T-cell (primary cell): Measurements from ENCODE around the gene KCNG2. TPM values are rescaled to one million over a fixed set of nuclear protein-coding genes. Genes with fewer than 3 reads are reported as not detected.
"Not testable (repeated sequence)": the region's sequence is repeated elsewhere in the genome, so short reads cannot be mapped to it uniquely, and the experiment has no call there.

ENCODE experiments used
- ATAC-seq, 4 experiments: fragments of 200-7000 bp in 3 of 4; fragments of 150-1000 bp in 1 of 4; cut with Tn5 transposase; replicated peaks in 1 of 4; 1 replicate in 3 of 4; 2 replicates in 1 of 4; pipeline ENCODE4 v1.10.0; 2021; ENCODE audit warnings: moderate library complexity in 3 of 4, mild to moderate bottlenecking in 2 of 4, moderate number of reproducible peaks in 1 of 4
- CTCF ChIA-PET, 2 donors: fragments of 300-600 bp; sonication (Branson Sonifier 250); formaldehyde crosslinking; loops; one replicate each; lab custom pipeline; 2022; ENCODE audit warnings: antibody characterized with exemption in 2 of 2; lab: Charles Lee
- POLR2A ChIA-PET, 2 donors: fragments of 300-600 bp; sonication (Branson Sonifier 250); formaldehyde crosslinking; loops; one replicate each; lab custom pipeline; 2022; ENCODE audit warnings: antibody characterized with exemption in 2 of 2; lab: Charles Lee
- DNase-seq, 35 experiments: peaks; one replicate each; pipeline versions ENCODE4 v3.0.0 to v3.0.0-alpha.2; 2013 to 2023
- H3K27ac ChIP-seq: one replicate; pipeline ENCODE4 v1.5.1; 2013; ENCODE audit warnings: low read length
- H3K27me3 ChIP-seq, 2 experiments: replicated peaks in 1 of 2; 1 replicate in 1 of 2; 2 replicates in 1 of 2; pipeline versions ENCODE4 v1.6.1 to v1.7.0; 2013; ENCODE audit warnings: low read length in 1 of 2, mixed read lengths in 1 of 2; ENCODE audit not compliant: control insufficient read depth in 2 of 2, insufficient read depth in 2 of 2; ENCODE audit errors: extremely low read depth in 1 of 2
- H3K36me3 ChIP-seq, 2 donors: 1 replicate in 1 of 2; 2 replicates in 1 of 2; pipeline versions ENCODE4 v1.6.1 to v1.7.0; 2013; ENCODE audit warnings: low read length in 1 of 2; ENCODE audit not compliant: control insufficient read depth in 2 of 2, insufficient read depth in 1 of 2; ENCODE audit errors: extremely low read depth in 1 of 2
- H3K4me1 ChIP-seq, 2 experiments: 1 replicate in 1 of 2; 2 replicates in 1 of 2; pipeline versions ENCODE4 v1.6.1 to v1.7.0; 2013; ENCODE audit warnings: low read length in 2 of 2, mixed read lengths in 1 of 2; ENCODE audit not compliant: insufficient read depth in 2 of 2, control insufficient read depth in 1 of 2; ENCODE audit errors: extremely low read depth in 1 of 2
- H3K4me3 ChIP-seq, 2 donors: 1 replicate in 1 of 2; 2 replicates in 1 of 2; pipeline versions ENCODE4 v1.5.1 to v1.7.0; 2013; ENCODE audit warnings: mild to moderate bottlenecking in 2 of 2, low read length in 1 of 2, moderate library complexity in 1 of 2; ENCODE audit not compliant: control insufficient read depth in 1 of 2; ENCODE audit errors: extremely low read depth in 1 of 2
- H3K9me3 ChIP-seq: 2 replicates; pipeline ENCODE4 v1.7.0; 2013
- H3K27ac Mint-ChIP-seq, 2 donors: one replicate each; pipeline ENCODE4 v1.8.0; 2020 to 2021; ENCODE audit warnings: mild to moderate bottlenecking in 2 of 2, mixed read lengths in 2 of 2
- H3K27me3 Mint-ChIP-seq, 2 donors: one replicate each; pipeline ENCODE4 v1.8.0; 2021 to 2022; ENCODE audit warnings: mixed read lengths in 2 of 2
- H3K36me3 Mint-ChIP-seq: one replicate; pipeline ENCODE4 v1.8.0; 2021; ENCODE audit warnings: mixed read lengths
- H3K4me1 Mint-ChIP-seq, 3 donors: one replicate each; pipeline ENCODE4 v1.8.0; 2020 to 2022; ENCODE audit warnings: mixed read lengths in 3 of 3, mild to moderate bottlenecking in 1 of 3
- H3K4me3 Mint-ChIP-seq, 3 donors: one replicate each; pipeline ENCODE4 v1.8.0; 2020 to 2022; ENCODE audit warnings: mild to moderate bottlenecking in 3 of 3, mixed read lengths in 3 of 3, moderate library complexity in 3 of 3
- H3K9me3 Mint-ChIP-seq, 3 donors: one replicate each; pipeline ENCODE4 v1.8.0; 2020 to 2022; ENCODE audit warnings: mixed read lengths in 3 of 3
- WGBS: methylation state at CpG from one replicate; pipeline ENCODE4 v1.1.5; 2013; ENCODE audit warnings: missing lambda C conversion rate; ENCODE audit not compliant: insufficient coverage; 5-methylcytosine and 5-hydroxymethylcytosine counted together
- total RNA-seq, 35 experiments: library from RNA in 6 of 35; stranded (reverse) in 6 of 35; fragments of 120-200 nt in 1 of 35; gene quantifications; one replicate each; pipeline versions ENCODE4 v1.2.1 to v1.2.4 and lab custom pipeline; 2013 to 2026

KCNG2 gene
- total RNA-seq, 5 donors from 2014 or later (not counting 1 experiment from before 2014, with no cell fraction given) = not detected

DNA sequence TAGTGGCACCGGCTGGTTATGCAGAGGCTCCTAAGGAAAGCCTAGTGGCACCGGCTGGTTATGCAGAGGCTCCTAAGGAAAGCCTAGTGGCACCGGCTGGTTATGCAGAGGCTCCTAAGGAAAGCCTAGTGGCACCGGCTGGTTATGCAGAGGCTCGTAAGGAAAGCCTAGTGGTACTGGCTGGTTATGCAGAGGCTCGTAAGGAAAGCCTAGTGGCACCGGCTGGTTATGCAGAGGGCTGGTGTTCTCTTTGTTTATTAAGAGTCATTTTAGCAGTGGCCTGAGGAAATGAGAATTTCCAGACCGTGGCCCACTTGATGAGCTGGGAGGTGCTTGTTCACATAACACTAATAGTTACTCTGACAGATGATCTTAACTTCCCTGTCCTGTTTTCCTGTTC, 44.8 kb upstream of the KCNG2 start:
- ATAC-seq, H3K4me1 Mint-ChIP-seq, DNase-seq, H3K27me3 ChIP-seq, H3K9me3 ChIP-seq, H3K27ac ChIP-seq, H3K4me1 ChIP-seq, CTCF ChIA-PET, H3K27ac Mint-ChIP-seq, H3K27me3 Mint-ChIP-seq, H3K4me3 ChIP-seq, POLR2A ChIA-PET, H3K4me3 Mint-ChIP-seq: not testable (repeated sequence)
- no CpG with 5 or more reads among the region's 8 CpGs for WGBS
- peaks cover 0 to 16% (median 14%) of the 10 kb centered on the region in 3 donors for H3K9me3 Mint-ChIP-seq
- peaks cover 60% of the 10 kb centered on the region for H3K36me3 Mint-ChIP-seq
- peaks cover 29 to 47% of the 10 kb centered on the region in 2 donors for H3K36me3 ChIP-seq

DNA sequence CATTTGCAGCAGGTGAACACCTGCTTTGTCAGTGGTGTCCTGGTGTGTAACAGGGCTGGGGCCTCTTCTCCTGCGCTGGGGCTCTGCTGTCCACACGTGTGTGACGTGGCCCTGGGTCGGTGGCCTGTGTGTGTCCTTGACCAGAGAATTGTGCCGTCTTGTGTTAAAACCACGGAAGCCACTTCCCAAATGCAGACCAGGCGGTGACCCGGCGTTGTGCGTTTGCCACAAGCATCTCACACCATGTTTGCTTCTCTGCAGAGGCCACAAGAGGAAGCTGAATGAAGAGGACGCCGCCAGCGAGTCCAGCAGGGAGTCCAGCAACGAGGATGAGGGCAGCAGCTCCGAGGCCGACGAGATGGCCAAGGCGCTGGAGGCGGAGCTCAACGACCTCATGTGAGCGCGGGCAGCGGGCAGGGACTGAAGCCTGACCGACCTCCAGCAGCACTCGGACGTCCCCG, 44.3 kb upstream of the KCNG2 start:
- Mint-ChIP-seq H3K4me3 (no peak overlapping the region), H3K4me1 (peaks cover 0 to 4% (median 3%) of the 10 kb centered on the region in 3 donors), H3K36me3 (peaks cover 62% of the 10 kb centered on the region), H3K27me3 (no peaks in the 10 kb centered on the region), H3K27ac (no peak overlapping the region), H3K9me3 (peaks cover 0 to 20% (median 19%) of the 10 kb centered on the region in 3 donors)
- no peaks in the 10 kb centered on the region for H3K27me3 ChIP-seq
- no peak for ATAC-seq
- no peaks in the 10 kb centered on the region for H3K4me1 ChIP-seq
- WGBS = 91% methylated on average over 23 of the region's 27 CpGs
- peaks cover 29 to 42% of the 10 kb centered on the region in 2 donors for H3K36me3 ChIP-seq
- H3K27ac ChIP-seq = no peak overlapping the region
- no peak overlapping the region for H3K4me3 ChIP-seq
- H3K9me3 ChIP-seq = no peaks in the 10 kb centered on the region
- no peak for DNase-seq
- ChIA-PET CTCF (no interaction called here), POLR2A (interaction anchor here in 1 of 2 donors (0.6 kb wide), 1 partner anchor 126 kb away, joined by 3 read pairs; no protein-coding TSS in a partner anchor)

DNA sequence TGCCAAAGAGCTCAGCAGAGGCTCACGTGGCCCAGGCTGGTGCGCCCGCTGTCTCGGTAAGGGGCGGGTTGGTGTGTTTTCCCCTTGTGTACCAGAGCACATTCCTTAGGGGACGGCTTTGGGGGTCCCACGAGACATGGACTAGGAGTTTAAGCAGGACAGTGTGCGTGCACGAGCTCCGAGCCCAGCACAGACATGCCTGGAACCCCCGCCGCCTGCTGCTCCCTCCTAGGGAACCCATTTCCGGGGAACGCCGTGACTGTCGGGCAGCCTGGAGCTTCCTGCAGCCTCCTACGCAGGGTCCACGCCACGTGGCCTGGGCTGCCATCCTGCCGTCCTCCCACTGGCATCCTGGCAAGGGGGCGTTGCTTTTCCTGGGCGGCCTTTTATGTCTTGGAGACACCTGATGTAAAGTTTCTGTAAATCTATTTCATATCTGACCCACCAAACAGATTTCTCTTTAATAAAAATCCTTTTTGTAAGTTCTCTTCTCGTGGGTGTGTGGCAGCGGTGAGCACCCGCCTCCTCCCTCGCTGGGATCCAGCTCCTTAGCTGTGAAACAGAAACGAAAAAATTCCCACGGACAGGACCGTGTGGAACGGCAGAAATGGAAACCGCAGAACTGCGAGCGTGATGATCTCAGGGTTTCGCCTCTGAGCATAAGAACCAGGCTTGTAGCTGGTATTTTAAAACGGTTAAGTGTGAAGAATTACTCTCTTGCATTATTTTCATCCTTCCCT, 43.5 kb upstream of the KCNG2 start:
- 99% methylated on average over 24 of the region's 35 CpGs for WGBS
- H3K36me3 ChIP-seq = peaks cover 29 to 38% of the 10 kb centered on the region in 2 donors
- H3K9me3 Mint-ChIP-seq = peaks cover 4 to 28% (median 24%) of the 10 kb centered on the region in 3 donors

DNA sequence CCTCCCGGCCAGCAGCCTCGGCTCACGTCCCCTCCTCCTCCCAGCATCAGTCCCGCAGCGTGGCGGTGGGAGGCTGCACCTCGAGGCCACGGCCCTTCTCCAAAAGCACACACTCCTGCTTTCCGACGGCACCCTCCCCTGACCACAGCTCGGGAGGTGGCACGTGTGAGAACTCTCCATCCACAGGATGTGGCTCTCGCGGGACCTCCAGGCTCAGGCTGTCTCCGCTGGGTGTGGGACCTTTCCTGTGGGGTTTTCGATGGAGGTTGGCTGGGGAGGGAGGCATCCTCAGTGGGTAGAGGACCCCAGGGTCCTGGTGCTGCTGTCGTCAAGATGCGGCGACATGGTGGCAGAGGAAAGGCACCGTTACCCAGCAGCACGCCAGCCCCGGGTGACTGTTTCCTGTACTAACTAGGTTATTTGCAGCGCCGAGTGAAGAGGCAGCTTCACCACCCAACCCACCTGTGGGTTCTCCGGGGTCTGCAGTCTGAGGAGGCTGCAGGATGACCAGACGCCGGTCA, 42.8 kb upstream of the KCNG2 start:
- no peak for ATAC-seq
- peaks cover 6% of the 10 kb centered on the region for H3K9me3 ChIP-seq
- ChIA-PET CTCF (no interaction called here), POLR2A (no interaction called here)
- no peak overlapping the region for H3K4me3 ChIP-seq
- no peak overlapping the region for H3K27ac Mint-ChIP-seq
- H3K9me3 Mint-ChIP-seq = peaks cover 7 to 33% (median 30%) of the 10 kb centered on the region in 3 donors
- H3K4me1 ChIP-seq = no peaks in the 10 kb centered on the region
- H3K36me3 ChIP-seq = peaks cover 29 to 38% of the 10 kb centered on the region in 2 donors
- H3K27me3 Mint-ChIP-seq = no peaks in the 10 kb centered on the region
- H3K27me3 ChIP-seq = no peaks in the 10 kb centered on the region
- no peak overlapping the region for H3K4me3 Mint-ChIP-seq
- 99% methylated on average over 14 of the region's 27 CpGs for WGBS
- peaks cover 61% of the 10 kb centered on the region for H3K36me3 Mint-ChIP-seq
- no peak overlapping the region for H3K27ac ChIP-seq
- DNase-seq = no peak
- H3K4me1 Mint-ChIP-seq = peaks cover 0 to 3% (median under 1%) of the 10 kb centered on the region in 3 donors

More for the DNA sequence above, 43.5 kb upstream of the KCNG2 start:
- ChIA-PET CTCF (no interaction called here), POLR2A (interaction anchor here in 1 of 2 donors (0.6 kb wide), 1 partner anchor 126 kb away, joined by 3 read pairs; no protein-coding TSS in a partner anchor)
- no peak for ATAC-seq
- Histone ChIP-seq H3K9me3 (peaks cover 6% of the 10 kb centered on the region), H3K4me3 (no peak overlapping the region), H3K27me3 (no peaks in the 10 kb centered on the region), H3K27ac (no peak overlapping the region), H3K4me1 (no peaks in the 10 kb centered on the region)
- H3K4me1 Mint-ChIP-seq = peaks cover 0 to 4% (median 3%) of the 10 kb centered on the region in 3 donors
- H3K27ac Mint-ChIP-seq = no peak overlapping the region
- DNase-seq = no peak
- no peak overlapping the region for H3K4me3 Mint-ChIP-seq
- no peaks in the 10 kb centered on the region for H3K27me3 Mint-ChIP-seq
- peaks cover 64% of the 10 kb centered on the region for H3K36me3 Mint-ChIP-seq

DNA sequence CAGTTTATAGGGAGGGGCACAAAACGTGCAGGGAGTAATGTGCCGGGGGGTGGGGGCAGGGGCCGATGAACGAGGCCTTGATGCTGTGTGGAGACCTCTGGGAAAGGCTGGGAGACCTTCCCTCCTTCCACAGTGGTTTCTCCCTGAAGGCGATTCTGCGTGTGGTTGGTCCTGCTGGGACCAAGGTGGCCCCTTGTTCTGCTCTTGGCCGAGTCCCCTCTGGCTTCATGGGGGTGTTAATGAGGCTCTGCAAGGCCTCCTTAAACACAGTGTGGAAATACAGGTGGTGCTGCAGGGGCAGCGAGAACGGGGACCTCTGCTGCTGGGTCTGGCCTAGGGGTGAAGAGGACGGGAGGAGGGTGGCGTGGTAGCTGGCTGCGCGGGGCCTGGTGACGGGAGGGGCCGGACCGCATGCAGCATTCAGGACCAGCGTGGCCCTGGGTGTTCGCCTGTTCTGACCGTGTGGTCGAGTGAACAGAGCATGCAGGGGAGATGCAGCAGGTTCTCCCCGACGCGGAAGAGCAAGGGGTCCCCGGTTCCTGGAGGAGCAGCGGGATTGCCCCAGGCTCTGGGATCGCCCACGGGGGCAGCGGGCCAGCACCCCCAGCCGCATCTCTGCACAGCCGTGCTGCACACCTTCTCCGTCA, 42.1 kb upstream of the KCNG2 start:
- Histone ChIP-seq H3K27ac (no peak overlapping the region), H3K4me1 (no peaks in the 10 kb centered on the region), H3K4me3 (no peak overlapping the region), H3K9me3 (peaks cover 6% of the 10 kb centered on the region), H3K36me3 (peaks cover 29 to 35% of the 10 kb centered on the region in 2 donors), H3K27me3 (no peaks in the 10 kb centered on the region)
- no peak overlapping the region for H3K27ac Mint-ChIP-seq
- ChIA-PET POLR2A (no interaction called here), CTCF (no interaction called here)
- H3K27me3 Mint-ChIP-seq = no peaks in the 10 kb centered on the region
- H3K9me3 Mint-ChIP-seq = peaks cover 7 to 36% (median 35%) of the 10 kb centered on the region in 3 donors
- H3K4me3 Mint-ChIP-seq = no peak overlapping the region
- peaks cover 62% of the 10 kb centered on the region for H3K36me3 Mint-ChIP-seq
- ATAC-seq (no peak), DNase-seq (no peak)
- 98% methylated on average over 26 of the region's 31 CpGs for WGBS
- peaks cover 0 to 3% (median 0%) of the 10 kb centered on the region in 3 donors for H3K4me1 Mint-ChIP-seq

DNA sequence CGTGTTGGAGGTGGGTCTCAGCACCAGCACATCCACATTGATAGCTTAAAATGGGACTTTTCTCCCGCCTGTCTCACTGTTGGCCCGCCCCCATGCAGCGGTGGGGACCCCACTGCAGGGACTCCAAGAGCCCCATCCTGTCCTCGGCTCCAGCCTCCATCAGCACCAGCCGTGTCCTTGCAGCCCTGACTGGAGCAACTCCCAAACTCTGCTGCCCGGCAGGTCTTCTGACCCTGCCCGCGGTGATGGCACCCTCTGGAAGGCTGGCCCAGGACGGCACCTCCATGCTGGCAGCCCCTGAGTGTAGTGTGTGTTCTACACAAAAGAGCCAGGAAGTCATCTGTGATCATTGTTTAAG, 41.6 kb upstream of the KCNG2 start:
- H3K27ac ChIP-seq = no peak overlapping the region
- no peaks in the 10 kb centered on the region for H3K4me1 ChIP-seq
- Mint-ChIP-seq H3K27me3 (no peaks in the 10 kb centered on the region), H3K4me3 (no peak overlapping the region), H3K4me1 (peaks cover 0 to 3% (median 0%) of the 10 kb centered on the region in 3 donors), H3K27ac (no peak overlapping the region), H3K9me3 (peaks cover 10 to 40% (median 38%) of the 10 kb centered on the region in 3 donors), H3K36me3 (peaks cover 62% of the 10 kb centered on the region)
- ChIA-PET POLR2A (no interaction called here), CTCF (no interaction called here)
- DNase-seq = no peak
- no peak for ATAC-seq
- WGBS = 96% methylated on average over 10 of the region's 10 CpGs
- peaks cover 29 to 35% of the 10 kb centered on the region in 2 donors for H3K36me3 ChIP-seq
- H3K27me3 ChIP-seq = no peaks in the 10 kb centered on the region
- peaks cover 6% of the 10 kb centered on the region for H3K9me3 ChIP-seq
- no peak overlapping the region for H3K4me3 ChIP-seq
